DOHH2 (cell line): ENCODE measurements around the gene PDIA6.

Experiments
- H3F3A ChIP-seq: fragments of 200-600 bp; sonication (generic), shearing (Covaris generic); 2 replicates; pipeline ENCODE4 v1.6.0; 2016; ENCODE audit warnings: antibody characterized with exemption, mild to moderate bottlenecking; ENCODE audit not compliant: control insufficient read depth, insufficient read depth
- H3K27ac ChIP-seq: fragments of 200-600 bp; sonication (generic); 2 replicates; pipeline ENCODE4 v1.5.1; 2014; ENCODE audit warnings: low read depth, mild to moderate bottlenecking, low read length, moderate library complexity
- H3K27me3 ChIP-seq: fragments of 200-600 bp; sonication (generic); 2 replicates; pipeline ENCODE4 v1.6.1; 2014; ENCODE audit warnings: mild to moderate bottlenecking, low read length, mixed read lengths; ENCODE audit not compliant: control insufficient read depth
- H3K36me3 ChIP-seq: fragments of 200-600 bp; sonication (generic); 2 replicates; pipeline ENCODE4 v1.6.1; 2014; ENCODE audit warnings: mild to moderate bottlenecking, low read length, moderate library complexity, mixed read lengths; ENCODE audit not compliant: control insufficient read depth
- H3K4me1 ChIP-seq: fragments of 200-600 bp; sonication (generic); 2 replicates; pipeline ENCODE4 v1.6.1; 2014; ENCODE audit warnings: mild to moderate bottlenecking, low read length, mixed read lengths; ENCODE audit not compliant: control insufficient read depth
- H3K4me2 ChIP-seq: fragments of 200-600 bp; sonication (generic); 2 replicates; pipeline ENCODE4 v1.6.0; 2014; ENCODE audit warnings: mild to moderate bottlenecking, low read length, moderate library complexity
- H3K4me3 ChIP-seq: fragments of 200-600 bp; sonication (generic); 2 replicates; pipeline ENCODE4 v1.5.1; 2014; ENCODE audit warnings: mild to moderate bottlenecking, low read length, mixed read lengths
- H3K79me2 ChIP-seq: fragments of 200-600 bp; sonication (generic); 2 replicates; pipeline ENCODE4 v1.6.1; 2014; ENCODE audit warnings: mild to moderate bottlenecking, low read length, mixed read lengths; ENCODE audit not compliant: control insufficient read depth
- H3K9me2 ChIP-seq: fragments of 200-600 bp; sonication (generic); replicated peaks from 2 replicates; pipeline ENCODE4 v1.6.1; 2014; ENCODE audit warnings: mild to moderate bottlenecking, low read length, mixed read lengths; ENCODE audit not compliant: control insufficient read depth
- H3K9me3 ChIP-seq: fragments of 200-600 bp; sonication (generic); 2 replicates; pipeline ENCODE4 v1.6.1; 2014; ENCODE audit warnings: antibody characterized with exemption, low read length, mixed read lengths; ENCODE audit not compliant: control insufficient read depth, insufficient read depth
- H4K20me1 ChIP-seq: fragments of 200-600 bp; sonication (generic); 2 replicates; pipeline ENCODE4 v1.6.0; 2014; ENCODE audit warnings: low read depth, mild to moderate bottlenecking, antibody characterized with exemption, low read length, moderate library complexity; ENCODE audit not compliant: control insufficient read depth, insufficient read depth
- CTCF ChIP-seq: fragments of 200-600 bp; sonication (generic); IDR thresholded peaks from one replicate; pipeline ENCODE4 v1.5.1; 2014; ENCODE audit warnings: antibody characterized with exemption, mild to moderate bottlenecking, low read depth, low read length; ENCODE audit not compliant: poor library complexity, severe bottlenecking
- EZH2phosphoT487 ChIP-seq: fragments of 200-600 bp; sonication (generic); IDR thresholded peaks from 2 replicates; pipeline ENCODE4 v1.6.1; 2017; ENCODE audit warnings: borderline replicate concordance, mild to moderate bottlenecking, antibody characterized with exemption, low read length, moderate library complexity, mixed read lengths

The PDIA6 gene

DNA sequence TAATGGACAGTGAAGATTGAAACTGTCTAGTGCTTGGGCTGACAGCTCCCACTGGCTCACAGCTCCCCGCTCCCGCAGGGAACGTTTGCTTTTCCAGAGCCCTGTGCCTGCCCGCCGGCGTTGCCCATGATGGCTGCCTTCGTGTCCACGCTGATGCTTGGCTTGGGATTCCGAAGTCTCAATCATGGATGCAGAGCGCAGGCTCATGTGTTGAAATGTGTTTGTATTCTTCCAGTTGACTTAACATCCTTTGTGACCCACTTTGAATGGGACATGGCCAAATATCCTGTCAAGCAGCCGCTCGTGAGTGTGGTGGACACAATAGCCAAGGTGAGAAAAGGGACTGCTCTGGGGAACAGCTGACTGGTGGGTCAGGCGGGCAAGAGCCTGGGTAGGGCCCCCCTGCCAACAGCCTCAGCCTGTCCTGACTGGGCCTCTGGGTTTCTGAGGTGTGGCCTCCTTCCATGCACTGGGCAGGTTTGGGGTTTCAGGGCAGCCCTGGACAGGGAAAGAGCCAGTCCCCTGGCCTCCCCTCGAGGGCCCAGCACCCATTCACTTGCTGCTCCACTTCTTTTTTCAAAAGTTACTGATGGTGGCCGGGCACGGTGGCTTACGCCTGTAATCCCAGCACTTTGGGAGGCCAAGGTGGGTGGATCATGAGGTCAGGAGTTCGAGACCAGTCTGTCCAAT lies 48.3 kb downstream of the PDIA6 start:
- H3K4me3 ChIP-seq: no peak overlapping the region
- no peak overlapping the region for H3K4me2 ChIP-seq
- H3K27ac ChIP-seq: no peak overlapping the region
- H3K9me3 ChIP-seq: no peaks in the 10 kb centered on the region
- no peaks in the 10 kb centered on the region for H3K9me2 ChIP-seq
- H3K4me1 ChIP-seq: peaks cover 5% of the 10 kb centered on the region; the same call in 1 of the 2 replicates
- no peaks in the 10 kb centered on the region for H4K20me1 ChIP-seq
- H3F3A ChIP-seq: no peaks in the 10 kb centered on the region
- no peaks in the 10 kb centered on the region for H3K36me3 ChIP-seq
- no peaks in the 10 kb centered on the region for H3K27me3 ChIP-seq
- no peaks in the 10 kb centered on the region for H3K79me2 ChIP-seq
- TF ChIP-seq CTCF (no peak), EZH2phosphoT487 (no peak)

DNA sequence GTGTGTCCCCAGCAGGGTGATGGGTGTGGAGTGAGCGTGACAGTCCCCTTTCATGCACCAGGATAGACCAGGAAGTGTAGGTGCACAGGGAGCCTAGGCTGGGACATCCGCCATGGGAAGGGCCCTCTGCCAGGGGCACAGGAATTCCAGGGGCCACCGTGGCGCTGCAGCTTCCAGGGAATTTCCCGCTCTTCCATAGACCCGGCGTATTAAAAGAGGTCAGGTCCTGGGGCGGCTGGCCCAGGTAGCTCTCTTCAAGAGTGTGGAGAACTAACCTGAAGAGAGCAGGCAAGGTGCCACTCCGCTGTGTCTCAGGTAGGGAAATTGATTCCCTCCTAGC lies 49.2 kb downstream of the PDIA6 start:
- TF ChIP-seq CTCF (no peak), EZH2phosphoT487 (no peak)
- H3K4me3 ChIP-seq: no peak overlapping the region
- no peaks in the 10 kb centered on the region for H3K9me3 ChIP-seq
- H4K20me1 ChIP-seq: no peaks in the 10 kb centered on the region
- H3K79me2 ChIP-seq: no peaks in the 10 kb centered on the region
- peaks cover 5% of the 10 kb centered on the region; the same call in 1 of the 2 replicates for H3K4me1 ChIP-seq
- no peak overlapping the region for H3K27ac ChIP-seq
- no peaks in the 10 kb centered on the region for H3F3A ChIP-seq
- no peaks in the 10 kb centered on the region for H3K36me3 ChIP-seq
- H3K9me2 ChIP-seq: no peaks in the 10 kb centered on the region
- no peaks in the 10 kb centered on the region for H3K27me3 ChIP-seq
- no peak overlapping the region for H3K4me2 ChIP-seq

- no peaks in the 10 kb centered on the region for H3K79me2 ChIP-seq
- no peak overlapping the region for H3K4me3 ChIP-seq
- no peaks in the 10 kb centered on the region for H3K9me3 ChIP-seq
- H4K20me1 ChIP-seq: no peaks in the 10 kb centered on the region
- no peak overlapping the region for H3K4me2 ChIP-seq
- no peaks in the 10 kb centered on the region for H3K9me2 ChIP-seq
- H3K4me1 ChIP-seq: peaks cover 5% of the 10 kb centered on the region; the same call in 1 of the 2 replicates
- H3F3A ChIP-seq: no peaks in the 10 kb centered on the region
- no peaks in the 10 kb centered on the region for H3K27me3 ChIP-seq
- TF ChIP-seq EZH2phosphoT487 (no peak), CTCF (no peak)
- H3K27ac ChIP-seq: no peak overlapping the region
- no peaks in the 10 kb centered on the region for H3K36me3 ChIP-seq
Observed at GRCh38 chr2:10762651-10763460, 49.7 kb downstream of the PDIA6 start.
